GM19035 (cell line): Measurements from ENCODE around the gene MARVELD1.
"Not testable (repeated sequence)": the region's sequence is repeated elsewhere in the genome, so short reads cannot be mapped to it uniquely, and the experiment has no call there.

Source experiments
- ATAC-seq: cut with Tn5 transposase; IDR thresholded peaks from one replicate; pipeline ENCODE4 v1.9.1; 2021; ENCODE audit not compliant: unreplicated experiment

MARVELD1 gene

GRCh38 chr10:97689559-97690020, 23.9 kb upstream of the MARVELD1 start:
- no peak for ATAC-seq

- no peak for ATAC-seq
These were observed 23.4 kb upstream of the MARVELD1 start for GRCh38 chr10:97690133-97690532.

GRCh38 chr10:97698072-97698655, 15.4 kb upstream of the MARVELD1 start:
- not testable (repeated sequence) for ATAC-seq

- no peak for ATAC-seq
These were observed 12.0 kb upstream of the MARVELD1 start for GRCh38 chr10:97701438-97702069.

- ATAC-seq = no peak
These were observed 10.0 kb upstream of the MARVELD1 start for GRCh38 chr10:97703398-97704067.

- no peak for ATAC-seq
These were observed 9.2 kb upstream of the MARVELD1 start for GRCh38 chr10:97704341-97704740.

GRCh38 chr10:97705006-97705670, 8.4 kb upstream of the MARVELD1 start:
- no peak for ATAC-seq

GRCh38 chr10:97707134-97707861, 6.2 kb upstream of the MARVELD1 start:
- no peak for ATAC-seq

GRCh38 chr10:97708167-97708566, 5.4 kb upstream of the MARVELD1 start:
- ATAC-seq = no peak

GRCh38 chr10:97708976-97709946, 4.3 kb upstream of the MARVELD1 start:
- ATAC-seq = no peak

GRCh38 chr10:97711640-97712572, 1.6 kb upstream of the MARVELD1 start:
- ATAC-seq = no peak

- peak; percentile 75 for ATAC-seq
These were observed 383 bp downstream of the MARVELD1 start for GRCh38 chr10:97713826-97714400.

- ATAC-seq = peak; percentile 44
These were observed 1.1 kb downstream of the MARVELD1 start for GRCh38 chr10:97714401-97715258.

GRCh38 chr10:97715259-97715874, 1.8 kb downstream of the MARVELD1 start:
- no peak for ATAC-seq

GRCh38 chr10:97717627-97718026, 4.1 kb downstream of the MARVELD1 start:
- no peak for ATAC-seq

GRCh38 chr10:97718178-97718577, 4.6 kb downstream of the MARVELD1 start:
- no peak for ATAC-seq

- no peak for ATAC-seq
These were observed 5.2 kb downstream of the MARVELD1 start for GRCh38 chr10:97718659-97719142.
